Suprapubic skin (tissue), 4 donors: ENCODE results near the gene CUBN.

ENCODE experiments used
- CTCF ChIP-seq, 2 donors: fragments of 200-600 bp in 1 of 2; fragments of 450-650 bp in 1 of 2; sonication (generic) in 1 of 2; IDR thresholded peaks; one replicate each; pipeline ENCODE4 v1.5.1; 2016 to 2019; ENCODE audit warnings: antibody characterized with exemption in 2 of 2, mild to moderate bottlenecking in 1 of 2, moderate library complexity in 1 of 2
- POLR2A ChIP-seq, 2 donors: fragments of 450-650 bp; IDR thresholded peaks; one replicate each; pipeline ENCODE4 v1.6.1; 2017; ENCODE audit warnings: antibody characterized with exemption in 2 of 2, mild to moderate bottlenecking in 2 of 2, moderate library complexity in 2 of 2
- POLR2AphosphoS5 ChIP-seq, 3 donors: sonication (generic); formaldehyde crosslinking; IDR thresholded peaks; one replicate each; pipeline ENCODE4 v1.6.1; 2017; ENCODE audit warnings: antibody characterized with exemption in 3 of 3

GRCh38 chr10:16811765-16812164, 317.8 kb downstream of the CUBN start:
- no peak for TF ChIP-seq CTCF (IDR thresholded peaks at IDR 0.05)
- TF ChIP-seq POLR2A (IDR thresholded peaks at IDR 0.05), result no peak
- no peak for TF ChIP-seq POLR2AphosphoS5 (IDR thresholded peaks at IDR 0.05)
